Measurements from ENCODE around the gene IMMP2L.

Gene IMMP2L

GRCh38 chr7:111029141-111029572 is 533.1 kb downstream of the IMMP2L start:
- H3K27me3 ChIP-seq (ENCODE audit: insufficient read depth, low read length, poor library complexity, severe bottlenecking), result no peaks in the 10 kb centered on the region
- no peaks in the 10 kb centered on the region for H3K9me2 ChIP-seq (replicated peaks; ENCODE audit: low read depth, low read length)
- no peak overlapping the region for H3K4me2 ChIP-seq (ENCODE audit: low read depth, low read length, poor library complexity, severe bottlenecking)
- no peaks in the 10 kb centered on the region for H3K36me3 ChIP-seq (ENCODE audit: insufficient read depth, low read length)
- TF ChIP-seq, protein P1, sequence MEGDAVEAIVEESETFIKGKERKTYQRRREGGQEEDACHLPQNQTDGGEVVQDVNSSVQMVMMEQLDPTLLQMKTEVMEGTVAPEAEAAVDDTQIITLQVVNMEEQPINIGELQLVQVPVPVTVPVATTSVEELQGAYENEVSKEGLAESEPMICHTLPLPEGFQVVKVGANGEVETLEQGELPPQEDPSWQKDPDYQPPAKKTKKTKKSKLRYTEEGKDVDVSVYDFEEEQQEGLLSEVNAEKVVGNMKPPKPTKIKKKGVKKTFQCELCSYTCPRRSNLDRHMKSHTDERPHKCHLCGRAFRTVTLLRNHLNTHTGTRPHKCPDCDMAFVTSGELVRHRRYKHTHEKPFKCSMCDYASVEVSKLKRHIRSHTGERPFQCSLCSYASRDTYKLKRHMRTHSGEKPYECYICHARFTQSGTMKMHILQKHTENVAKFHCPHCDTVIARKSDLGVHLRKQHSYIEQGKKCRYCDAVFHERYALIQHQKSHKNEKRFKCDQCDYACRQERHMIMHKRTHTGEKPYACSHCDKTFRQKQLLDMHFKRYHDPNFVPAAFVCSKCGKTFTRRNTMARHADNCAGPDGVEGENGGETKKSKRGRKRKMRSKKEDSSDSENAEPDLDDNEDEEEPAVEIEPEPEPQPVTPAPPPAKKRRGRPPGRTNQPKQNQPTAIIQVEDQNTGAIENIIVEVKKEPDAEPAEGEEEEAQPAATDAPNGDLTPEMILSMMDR (conservative IDR thresholded peaks at IDR 0.05; ENCODE audit: low read length), result no peak
- no peak for TF ChIP-seq EZH2phosphoT487 (IDR thresholded peaks at IDR 0.05; ENCODE audit: borderline replicate concordance)
- no peaks in the 10 kb centered on the region for H3F3A ChIP-seq (ENCODE audit: low read depth)
- H3K4me1 ChIP-seq (ENCODE audit: insufficient read depth, low read length, poor library complexity, severe bottlenecking), result peaks cover 18% of the 10 kb centered on the region
- H3K9ac ChIP-seq (ENCODE audit: low read depth, low read length, poor library complexity, severe bottlenecking), result no peak overlapping the region
- no peak overlapping the region for H3K4me3 ChIP-seq (ENCODE audit: low read length, poor library complexity, severe bottlenecking)
- H3K79me2 ChIP-seq (ENCODE audit: insufficient read depth, low read length), result no peaks in the 10 kb centered on the region
- no peak overlapping the region for H2AFZ ChIP-seq (ENCODE audit: low read length)
- H4K20me1 ChIP-seq (ENCODE audit: insufficient read depth, low read length, poor library complexity, severe bottlenecking), result no peaks in the 10 kb centered on the region
- no peaks in the 10 kb centered on the region for H3K9me3 ChIP-seq (ENCODE audit: insufficient read depth, low read depth, low read length)

- no peak overlapping the region for H3K4me2 ChIP-seq (ENCODE audit: low read depth, low read length, poor library complexity, severe bottlenecking)
- no peak overlapping the region for H3K9ac ChIP-seq (ENCODE audit: low read depth, low read length, poor library complexity, severe bottlenecking)
- H3K9me3 ChIP-seq (ENCODE audit: insufficient read depth, low read depth, low read length), result no peaks in the 10 kb centered on the region
- H3K4me3 ChIP-seq (ENCODE audit: low read length, poor library complexity, severe bottlenecking), result no peak overlapping the region
- no peaks in the 10 kb centered on the region for H3K79me2 ChIP-seq (ENCODE audit: insufficient read depth, low read length)
- peaks cover 18% of the 10 kb centered on the region for H3K4me1 ChIP-seq (ENCODE audit: insufficient read depth, low read length, poor library complexity, severe bottlenecking)
- H3K9me2 ChIP-seq (replicated peaks; ENCODE audit: low read depth, low read length), result no peaks in the 10 kb centered on the region
- no peaks in the 10 kb centered on the region for H3F3A ChIP-seq (ENCODE audit: low read depth)
- H3K36me3 ChIP-seq (ENCODE audit: insufficient read depth, low read length), result no peaks in the 10 kb centered on the region
- no peaks in the 10 kb centered on the region for H4K20me1 ChIP-seq (ENCODE audit: insufficient read depth, low read length, poor library complexity, severe bottlenecking)
- TF ChIP-seq EZH2phosphoT487 (IDR thresholded peaks at IDR 0.05; ENCODE audit: borderline replicate concordance), result no peak
- TF ChIP-seq, protein P1 (conservative IDR thresholded peaks at IDR 0.05; ENCODE audit: low read length), result no peak
- H3K27me3 ChIP-seq (ENCODE audit: insufficient read depth, low read length, poor library complexity, severe bottlenecking), result no peaks in the 10 kb centered on the region
- no peak overlapping the region; the same call in 1 of the 2 replicates for H2AFZ ChIP-seq (ENCODE audit: low read length)
Observed at GRCh38 chr7:111027396-111027795, 534.9 kb downstream of the IMMP2L start.

DNA sequence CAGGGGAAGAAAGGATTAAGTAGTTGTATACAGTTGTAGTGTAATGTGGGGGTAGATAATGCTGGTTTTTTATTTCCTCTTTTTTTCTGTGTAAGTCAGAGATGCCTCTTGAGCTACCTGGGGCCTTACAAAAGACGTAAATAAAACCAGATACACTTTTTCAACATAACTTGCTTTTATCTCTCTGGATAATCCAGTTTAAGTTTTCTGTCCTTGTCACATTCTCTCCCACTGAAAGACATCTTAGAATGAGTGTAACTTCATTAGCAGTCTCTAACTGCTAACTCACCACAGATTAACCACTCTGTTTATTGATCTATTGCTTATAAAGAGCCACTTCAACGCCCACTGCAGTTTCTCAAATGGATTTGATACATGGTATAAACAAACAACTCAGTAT is 535.5 kb downstream of the IMMP2L start:
- H3K27me3 ChIP-seq (ENCODE audit: insufficient read depth, low read length, poor library complexity, severe bottlenecking), result no peaks in the 10 kb centered on the region
- H3K4me3 ChIP-seq (ENCODE audit: low read length, poor library complexity, severe bottlenecking), result no peak overlapping the region
- no peaks in the 10 kb centered on the region for H3F3A ChIP-seq (ENCODE audit: low read depth)
- no peak for TF ChIP-seq EZH2phosphoT487 (IDR thresholded peaks at IDR 0.05; ENCODE audit: borderline replicate concordance)
- TF ChIP-seq, protein P1 (conservative IDR thresholded peaks at IDR 0.05; ENCODE audit: low read length), result no peak
- H3K4me1 ChIP-seq (ENCODE audit: insufficient read depth, low read length, poor library complexity, severe bottlenecking), result peaks cover 18% of the 10 kb centered on the region
- no peaks in the 10 kb centered on the region for H3K36me3 ChIP-seq (ENCODE audit: insufficient read depth, low read length)
- H3K9ac ChIP-seq (ENCODE audit: low read depth, low read length, poor library complexity, severe bottlenecking), result no peak overlapping the region
- no peak overlapping the region for H3K4me2 ChIP-seq (ENCODE audit: low read depth, low read length, poor library complexity, severe bottlenecking)
- no peaks in the 10 kb centered on the region for H3K79me2 ChIP-seq (ENCODE audit: insufficient read depth, low read length)
- no peaks in the 10 kb centered on the region for H3K9me2 ChIP-seq (replicated peaks; ENCODE audit: low read depth, low read length)
- H2AFZ ChIP-seq (ENCODE audit: low read length), result no peak overlapping the region
- no peaks in the 10 kb centered on the region for H4K20me1 ChIP-seq (ENCODE audit: insufficient read depth, low read length, poor library complexity, severe bottlenecking)
- no peaks in the 10 kb centered on the region for H3K9me3 ChIP-seq (ENCODE audit: insufficient read depth, low read depth, low read length)

Measured in Loucy (cell line).